ENCODE measurements around the gene PDE6B.

PDE6B gene

DNA sequence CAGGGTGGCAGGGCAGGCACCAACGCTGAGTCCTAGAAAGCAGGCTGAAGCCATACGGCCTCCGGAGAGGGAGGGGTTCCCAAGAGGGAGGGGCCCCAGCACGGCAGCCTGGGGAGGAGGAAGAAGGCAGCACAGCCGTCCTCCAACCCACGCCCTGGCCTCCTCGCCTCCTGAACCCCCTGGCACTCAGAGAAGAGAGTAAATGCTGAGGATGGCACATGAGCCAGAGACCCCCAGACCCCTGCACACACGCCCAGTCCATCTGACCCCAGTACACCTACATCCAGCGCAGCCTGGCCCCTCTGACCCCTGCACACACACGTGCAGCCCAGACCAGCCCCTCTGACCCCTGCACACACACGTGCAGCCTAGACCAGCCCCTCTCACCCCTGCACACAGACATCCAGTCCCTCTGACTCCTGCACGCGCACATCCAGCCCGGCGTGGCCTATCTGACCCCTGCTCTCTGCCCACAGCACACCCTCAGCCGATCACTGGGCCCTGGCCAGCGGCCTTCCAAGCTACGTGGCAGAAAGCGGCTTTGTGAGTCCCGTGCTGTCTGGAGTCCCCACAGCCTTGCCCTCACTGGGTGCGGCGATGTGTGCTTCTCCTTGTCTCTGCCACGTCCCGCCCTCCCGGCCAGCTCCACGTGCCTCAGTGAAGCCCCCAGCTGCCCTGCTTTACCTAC lies 30.2 kb downstream of the PDE6B start:
- in situ Hi-C loops (cut with MboI; ENCODE audit: low sequenced_read_pairs), result no loop called here

DNA sequence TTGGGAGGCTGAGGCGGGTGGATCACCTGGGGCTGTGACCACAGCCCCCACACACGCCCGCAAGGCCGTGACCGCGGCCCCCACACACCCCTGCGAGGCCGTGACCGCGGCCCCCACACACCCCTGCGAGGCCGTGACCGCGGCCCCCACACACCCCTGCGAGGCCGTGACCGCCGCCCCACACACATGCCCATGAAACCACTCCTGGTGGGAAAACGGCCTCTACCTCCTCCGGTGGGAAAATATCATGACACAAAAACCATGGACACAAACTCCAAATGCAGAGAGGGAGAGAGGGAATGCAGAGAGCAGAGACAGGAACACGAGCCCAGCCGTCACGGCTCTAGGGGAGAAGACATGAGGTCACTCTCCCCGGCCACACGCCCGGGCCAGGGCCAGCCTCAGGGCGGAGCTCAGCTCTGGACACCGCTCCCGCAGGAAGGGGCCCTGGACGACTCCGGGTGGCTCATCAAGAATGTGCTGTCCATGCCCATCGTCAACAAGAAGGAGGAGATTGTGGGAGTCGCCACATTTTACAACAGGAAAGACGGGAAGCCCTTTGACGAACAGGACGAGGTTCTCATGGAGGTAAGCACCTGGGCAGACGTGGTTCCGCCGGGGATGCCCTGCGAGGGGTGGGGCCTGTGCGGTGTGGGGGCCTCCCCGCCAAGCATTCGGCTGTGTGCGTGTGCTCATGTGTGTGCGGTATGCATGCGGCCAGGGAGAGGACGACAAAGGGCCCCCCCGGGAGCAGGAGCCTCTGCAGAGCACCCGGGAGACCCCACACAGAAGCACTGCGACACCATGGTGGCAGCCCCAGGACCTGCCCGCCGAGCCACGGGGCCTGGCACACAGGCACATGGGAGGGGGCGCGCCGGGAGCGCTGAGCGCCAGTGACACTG lies 31.3 kb downstream of the PDE6B start:
- in situ Hi-C loops (cut with MboI; ENCODE audit: low sequenced_read_pairs), result no loop called here

DNA sequence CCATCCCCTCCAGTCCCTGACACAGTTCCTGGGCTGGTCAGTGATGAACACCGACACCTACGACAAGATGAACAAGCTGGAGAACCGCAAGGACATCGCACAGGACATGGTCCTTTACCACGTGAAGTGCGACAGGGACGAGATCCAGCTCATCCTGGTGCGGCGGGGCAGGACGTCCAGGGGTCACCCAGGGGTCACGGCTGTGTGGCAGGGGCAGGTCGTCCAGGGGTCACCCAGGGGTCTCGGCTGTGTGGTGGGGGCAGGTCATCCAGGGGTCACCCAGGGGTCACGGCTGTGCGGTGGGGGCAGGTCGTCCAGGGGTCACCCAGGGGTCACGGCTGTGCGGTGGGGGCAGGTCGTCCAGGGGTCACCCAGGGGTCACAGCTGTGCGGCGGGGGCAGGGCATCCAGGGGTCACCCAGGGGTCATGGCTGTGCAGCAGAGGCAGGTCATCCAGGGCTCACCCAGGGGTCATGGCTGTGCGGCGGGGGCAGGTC lies 32.0 kb downstream of the PDE6B start:
- in situ Hi-C loops (cut with MboI; ENCODE audit: low sequenced_read_pairs), result no loop called here

DNA sequence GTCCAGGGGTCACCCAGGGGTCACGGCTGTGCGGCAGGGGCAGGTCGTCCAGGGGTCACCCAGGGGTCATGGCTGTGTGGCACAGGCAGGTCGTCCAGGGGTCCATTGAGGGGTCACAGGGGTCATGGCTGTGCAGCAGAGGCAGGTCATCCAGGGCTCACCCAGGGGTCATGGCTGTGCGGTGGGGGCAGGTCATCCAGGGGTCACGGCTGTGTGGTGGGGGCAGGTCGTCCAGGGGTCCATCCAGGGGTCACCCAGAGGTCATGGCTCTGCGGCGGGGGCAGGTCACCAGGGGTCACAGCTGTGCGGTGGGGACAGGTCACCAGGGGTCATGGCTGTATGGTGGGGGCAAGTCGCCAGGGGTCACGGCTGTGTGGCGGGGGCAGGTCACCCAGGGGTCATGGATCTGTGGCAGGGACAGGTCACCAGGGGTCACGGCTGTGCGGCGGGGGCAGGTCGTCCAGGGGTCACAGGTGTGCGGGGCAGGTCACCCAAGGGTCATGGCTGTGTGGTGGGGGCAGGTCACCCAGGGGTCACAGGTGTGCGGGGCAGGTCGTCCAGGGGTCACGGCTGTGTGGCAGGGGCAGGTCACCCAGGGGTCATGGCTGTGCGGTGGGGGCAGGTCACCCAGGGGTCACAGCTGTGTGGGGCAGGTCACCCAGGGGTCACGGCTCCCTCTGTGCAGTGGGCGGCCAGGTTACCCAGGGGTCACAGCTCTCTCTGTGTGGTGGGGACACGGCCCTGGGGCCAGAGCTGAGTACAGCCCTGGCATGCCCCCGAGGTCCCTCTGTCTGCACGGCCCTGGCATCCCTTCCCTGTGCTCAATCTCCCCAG lies 32.7 kb downstream of the PDE6B start:
- in situ Hi-C loops (cut with MboI; ENCODE audit: low sequenced_read_pairs), result no loop called here

DNA sequence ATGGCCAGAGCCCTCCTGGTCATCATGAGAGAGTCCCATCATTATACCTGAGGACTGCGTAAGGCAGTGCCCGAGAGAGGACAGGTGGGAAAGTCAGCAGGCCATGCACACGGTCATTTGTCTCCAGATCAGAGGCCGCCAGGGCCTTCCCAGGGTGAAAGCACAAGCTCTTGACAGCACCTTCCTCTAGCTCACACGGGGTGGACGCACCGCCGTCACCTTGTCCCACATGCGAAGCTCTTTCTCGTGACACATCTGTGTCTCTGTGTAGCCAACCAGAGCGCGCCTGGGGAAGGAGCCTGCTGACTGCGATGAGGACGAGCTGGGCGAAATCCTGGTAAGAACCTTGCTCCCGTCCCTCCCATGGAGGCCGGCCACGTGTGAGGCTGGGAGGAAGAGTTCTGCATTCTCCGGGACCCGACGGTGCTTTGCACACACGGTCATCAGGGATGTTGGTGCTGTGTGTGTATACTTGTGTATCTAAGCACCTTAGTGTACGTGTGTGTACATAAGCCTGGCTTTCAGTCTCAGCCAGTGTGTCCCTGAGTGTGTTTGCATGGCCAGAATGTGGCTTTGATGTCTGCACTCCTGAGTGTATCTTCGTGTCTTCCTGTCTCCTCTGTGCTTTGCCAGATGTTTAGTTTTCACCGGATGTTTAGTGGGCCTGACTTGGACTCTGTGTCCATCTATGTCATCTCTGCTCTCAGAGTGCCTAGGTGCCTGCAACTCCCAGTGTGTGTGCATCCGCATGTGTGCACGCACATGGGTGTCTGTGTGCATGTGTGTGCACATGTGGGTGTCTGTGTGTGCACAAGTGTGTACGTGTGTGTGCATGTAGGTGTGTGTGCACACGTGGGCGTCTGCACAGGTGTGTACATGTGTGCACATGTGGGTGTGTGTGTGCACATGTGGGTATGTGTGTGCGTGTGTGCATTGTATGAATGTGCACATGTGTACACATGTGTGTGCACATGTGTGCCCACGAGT lies 33.6 kb downstream of the PDE6B start:
- in situ Hi-C loops (cut with MboI; ENCODE audit: low sequenced_read_pairs), result no loop called here

DNA sequence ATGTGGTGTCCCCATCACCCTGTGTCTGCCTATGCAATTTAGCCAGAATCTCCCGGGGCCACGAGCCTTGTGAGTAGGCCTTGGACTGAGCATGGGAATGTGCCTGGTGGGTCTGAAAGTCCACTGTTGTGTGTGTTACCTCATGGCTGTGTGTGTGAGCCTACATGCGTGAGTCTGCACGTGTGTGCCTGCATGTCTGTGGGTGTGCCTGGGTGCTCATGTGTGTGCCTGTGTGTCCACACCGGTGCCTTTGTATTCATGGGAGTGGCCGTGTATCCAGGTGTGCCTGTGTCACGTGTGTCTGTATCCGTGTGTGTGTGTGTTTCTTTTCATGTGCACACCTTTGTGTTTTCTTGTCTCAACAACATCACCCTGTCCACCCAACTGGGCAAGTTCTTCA lies 34.5 kb downstream of the PDE6B start:
- in situ Hi-C loops (cut with MboI; ENCODE audit: low sequenced_read_pairs), result no loop called here

DNA sequence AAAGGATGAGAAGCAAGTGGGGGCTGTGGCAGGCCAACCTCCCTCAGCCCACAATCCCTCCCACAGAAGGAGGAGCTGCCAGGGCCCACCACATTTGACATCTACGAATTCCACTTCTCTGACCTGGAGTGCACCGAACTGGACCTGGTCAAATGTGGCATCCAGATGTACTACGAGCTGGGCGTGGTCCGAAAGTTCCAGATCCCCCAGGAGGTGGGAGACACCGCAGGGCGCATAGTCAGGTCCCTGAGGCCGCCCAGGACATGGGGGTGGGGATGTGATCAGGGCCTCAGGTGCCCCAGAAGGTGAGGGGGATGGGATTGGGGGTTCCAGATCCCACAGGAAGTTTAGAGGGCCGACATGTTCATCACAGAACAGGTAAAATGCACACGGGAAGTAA lies 35.0 kb downstream of the PDE6B start:
- in situ Hi-C loops (cut with MboI; ENCODE audit: low sequenced_read_pairs), result no loop called here

DNA sequence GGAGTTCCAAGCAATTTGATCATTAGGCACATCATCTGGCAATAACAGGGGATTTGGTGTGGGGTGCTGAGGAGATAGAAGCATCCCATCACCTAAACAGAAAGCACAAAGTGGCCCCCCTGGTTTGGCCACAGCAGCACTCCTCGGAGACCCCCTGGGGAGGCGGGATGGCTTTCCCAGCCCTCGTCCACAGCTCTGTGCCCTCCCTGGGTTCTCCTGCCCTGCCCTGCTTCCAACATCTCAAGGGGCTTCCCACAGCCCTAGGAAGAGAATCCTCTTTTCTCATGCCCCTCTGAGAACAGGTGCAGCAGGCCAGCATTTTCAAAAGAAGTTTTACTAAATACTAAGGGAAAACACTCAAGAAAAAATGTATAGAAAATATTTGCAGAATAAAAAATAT lies 35.9 kb downstream of the PDE6B start:
- in situ Hi-C loops (cut with MboI; ENCODE audit: low sequenced_read_pairs), result no loop called here

DNA sequence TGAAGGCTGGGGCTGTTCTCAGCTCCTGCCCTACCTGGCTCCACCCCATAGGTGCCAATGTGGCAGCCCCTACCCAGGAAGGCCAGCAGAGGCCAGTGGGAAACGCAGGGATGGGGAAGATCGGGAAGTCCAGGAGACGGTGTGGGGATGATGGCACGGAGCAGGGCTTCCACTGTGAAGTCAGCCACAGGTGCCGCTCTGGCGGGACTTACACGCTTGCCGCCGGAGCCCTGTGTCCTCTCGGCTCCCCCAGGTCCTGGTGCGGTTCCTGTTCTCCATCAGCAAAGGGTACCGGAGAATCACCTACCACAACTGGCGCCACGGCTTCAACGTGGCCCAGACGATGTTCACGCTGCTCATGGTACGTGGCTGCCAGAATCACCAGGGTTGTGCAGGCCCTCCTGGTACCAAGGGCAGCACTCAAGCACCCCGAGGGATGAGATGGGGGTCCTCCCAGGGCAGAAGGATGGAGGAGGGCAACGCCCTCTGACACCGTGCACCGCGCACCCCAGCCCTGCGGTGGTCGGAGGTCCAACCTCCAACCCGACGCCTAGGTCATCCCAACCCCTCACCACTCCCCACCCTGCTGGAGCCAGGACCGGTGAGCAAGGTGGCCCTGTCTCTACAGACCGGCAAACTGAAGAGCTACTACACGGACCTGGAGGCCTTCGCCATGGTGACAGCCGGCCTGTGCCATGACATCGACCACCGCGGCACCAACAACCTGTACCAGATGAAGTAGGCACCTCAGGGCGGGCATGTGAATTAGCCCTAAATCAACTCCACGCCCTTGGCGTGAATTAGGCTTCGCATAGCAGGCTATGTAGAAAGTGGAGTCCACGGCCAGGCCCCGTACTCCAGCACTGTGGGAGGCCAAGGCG lies 36.7 kb downstream of the PDE6B start:
- in situ Hi-C loops (cut with MboI; ENCODE audit: low sequenced_read_pairs), result no loop called here

DNA sequence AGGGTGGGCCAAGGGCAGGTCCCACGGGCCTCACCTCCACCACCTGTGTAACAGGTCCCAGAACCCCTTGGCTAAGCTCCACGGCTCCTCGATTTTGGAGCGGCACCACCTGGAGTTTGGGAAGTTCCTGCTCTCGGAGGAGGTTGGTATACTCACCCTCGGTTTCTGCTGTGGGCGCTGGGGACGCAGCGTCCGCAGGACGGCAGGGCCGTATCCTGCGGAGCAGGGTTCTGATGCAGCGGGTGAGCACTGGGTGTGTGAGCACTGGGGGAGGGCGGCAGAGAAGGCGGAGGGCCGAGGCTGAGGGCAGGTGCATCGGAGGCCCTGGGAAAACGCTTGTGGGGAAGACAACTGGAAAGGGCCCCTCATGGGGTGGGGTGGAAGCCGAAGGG lies 37.7 kb downstream of the PDE6B start:
- in situ Hi-C loops (cut with MboI; ENCODE audit: low sequenced_read_pairs), result no loop called here

DNA sequence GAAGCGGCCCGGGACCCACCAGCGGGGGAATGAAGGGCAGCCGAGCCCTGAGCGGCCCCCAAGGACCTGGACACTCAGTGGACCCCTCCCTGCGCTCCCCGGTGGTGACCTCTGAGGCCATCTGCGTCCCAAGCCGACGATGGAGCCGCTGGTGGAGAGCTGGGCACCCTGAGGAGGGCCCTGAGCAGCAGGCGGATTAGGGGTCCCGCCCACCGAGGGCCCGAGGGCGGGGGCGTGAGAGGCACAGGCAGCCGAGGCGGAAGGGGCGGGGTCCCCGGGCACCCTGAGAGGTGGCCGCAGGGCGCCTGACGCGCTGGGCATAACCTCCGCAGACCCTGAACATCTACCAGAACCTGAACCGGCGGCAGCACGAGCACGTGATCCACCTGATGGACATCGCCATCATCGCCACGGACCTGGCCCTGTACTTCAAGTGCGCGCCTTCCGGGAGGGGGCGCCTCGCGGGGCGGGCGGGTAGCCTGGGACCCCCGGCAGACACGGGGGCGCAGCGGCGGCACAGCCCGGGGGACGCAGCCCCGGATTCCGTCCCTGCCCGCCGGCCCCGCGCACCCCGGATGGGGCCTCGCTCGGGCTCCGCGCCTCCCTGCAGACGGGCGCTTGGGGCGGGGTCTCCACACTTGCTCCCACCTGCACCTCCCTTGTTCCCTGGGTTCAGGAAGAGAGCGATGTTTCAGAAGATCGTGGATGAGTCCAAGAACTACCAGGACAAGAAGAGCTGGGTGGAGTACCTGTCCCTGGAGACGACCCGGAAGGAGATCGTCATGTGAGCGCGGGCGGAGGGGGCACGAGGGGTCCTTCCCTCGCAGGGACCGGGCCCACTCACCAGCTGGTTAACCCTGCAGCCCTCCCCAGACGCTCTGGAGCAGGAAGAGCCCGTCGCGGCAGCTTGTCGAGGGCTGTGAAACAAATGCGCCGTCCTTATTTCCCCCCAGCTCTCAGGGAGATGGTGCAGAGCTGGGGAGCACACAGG lies 38.4 kb downstream of the PDE6B start:
- in situ Hi-C loops (cut with MboI; ENCODE audit: low sequenced_read_pairs), result no loop called here

DNA sequence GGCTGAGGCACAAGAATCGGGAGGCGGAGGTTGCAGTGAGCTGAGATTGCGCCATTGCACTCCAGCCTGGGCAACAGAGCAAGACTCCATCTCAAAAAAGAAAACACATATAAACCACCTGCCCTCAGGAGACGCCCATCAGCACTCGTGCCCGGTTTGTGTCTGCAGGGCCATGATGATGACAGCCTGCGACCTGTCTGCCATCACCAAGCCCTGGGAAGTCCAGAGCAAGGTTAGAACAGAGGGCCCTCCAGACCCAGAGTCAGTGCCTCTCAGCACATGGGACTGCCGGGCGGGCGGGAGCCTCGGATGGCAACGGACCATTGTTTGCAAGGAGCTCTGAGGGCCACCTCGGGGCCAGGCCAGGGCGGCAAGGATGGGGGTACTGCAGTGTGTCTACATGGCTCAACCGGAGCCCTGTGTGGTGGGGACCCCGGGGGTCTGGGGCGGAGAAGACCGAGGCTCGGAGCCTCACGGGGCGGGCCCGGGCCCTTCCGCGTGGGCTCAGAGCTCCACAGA lies 39.4 kb downstream of the PDE6B start:
- in situ Hi-C loops (cut with MboI; ENCODE audit: low sequenced_read_pairs), result no loop called here

DNA sequence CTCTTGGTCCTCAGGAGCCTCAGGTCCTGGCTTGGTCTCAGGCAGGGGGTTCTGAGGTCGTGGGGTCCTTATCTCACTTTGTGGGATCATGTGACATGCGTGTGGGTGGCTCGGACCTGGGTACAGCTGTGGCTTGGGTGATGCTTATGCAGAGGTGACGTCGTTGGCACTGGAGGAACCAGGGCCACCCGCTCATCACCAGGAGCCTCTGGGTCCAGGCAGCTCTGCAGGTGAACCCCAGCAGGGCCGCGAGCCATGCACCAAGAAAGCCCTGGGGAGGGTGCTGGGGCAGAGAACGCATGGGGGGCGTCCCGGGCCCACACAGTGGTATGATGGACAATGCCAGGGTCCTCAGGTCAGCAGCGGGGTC lies 40.0 kb downstream of the PDE6B start:
- in situ Hi-C loops (cut with MboI; ENCODE audit: low sequenced_read_pairs), result no loop called here

DNA sequence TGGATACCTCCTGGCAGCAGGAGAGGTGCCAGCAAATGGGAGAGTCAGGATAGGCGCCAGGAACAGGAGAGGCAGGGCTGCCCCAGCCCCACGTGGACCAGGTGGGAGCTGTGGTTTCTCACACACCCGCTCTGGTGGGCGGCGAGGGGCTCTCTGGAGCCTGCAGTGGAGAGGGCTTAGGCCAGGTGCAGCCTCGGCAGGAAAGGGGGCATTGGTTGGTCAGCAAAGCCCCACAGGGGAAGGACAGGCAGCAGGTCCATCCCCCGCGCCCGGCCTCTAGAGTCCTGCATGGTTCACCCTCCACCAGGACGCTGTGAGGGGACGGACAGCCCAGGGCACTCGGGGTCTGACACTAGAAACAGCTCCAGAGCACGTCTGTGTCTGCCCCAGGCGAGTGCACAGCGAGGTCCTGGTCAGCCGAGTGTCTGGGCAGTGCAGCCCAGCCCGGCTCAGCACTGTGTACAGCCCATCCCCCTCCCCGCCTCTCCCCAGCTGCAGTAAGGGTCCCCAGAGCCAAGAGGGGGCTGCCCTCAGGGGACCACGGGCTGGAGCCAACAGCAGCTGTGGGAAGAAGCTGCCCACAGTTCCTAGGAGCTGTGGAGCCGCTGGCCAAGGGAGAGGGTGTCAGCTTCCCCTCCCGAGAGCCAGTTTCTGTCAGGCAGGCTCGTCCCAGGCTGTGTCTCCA lies 40.5 kb downstream of the PDE6B start:
- in situ Hi-C loops (cut with MboI; ENCODE audit: low sequenced_read_pairs), result no loop called here

DNA sequence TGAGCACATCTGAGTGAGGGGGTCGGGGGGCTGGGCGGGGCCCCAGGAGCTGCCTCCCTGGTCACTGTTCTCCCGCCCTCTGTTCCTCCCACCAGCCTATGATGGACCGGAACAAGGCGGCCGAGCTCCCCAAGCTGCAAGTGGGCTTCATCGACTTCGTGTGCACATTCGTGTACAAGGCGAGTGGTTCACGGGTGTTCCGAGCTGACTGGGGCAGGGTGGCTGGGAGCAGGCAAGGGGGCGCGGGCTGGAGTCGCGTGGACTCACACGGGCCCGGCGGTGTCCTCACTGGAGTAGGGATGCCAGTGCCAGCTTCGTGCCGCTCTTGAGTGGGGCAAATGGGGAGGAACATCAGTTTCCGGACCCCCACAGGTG lies 41.0 kb downstream of the PDE6B start:
- in situ Hi-C loops (cut with MboI; ENCODE audit: low sequenced_read_pairs), result no loop called here

DNA sequence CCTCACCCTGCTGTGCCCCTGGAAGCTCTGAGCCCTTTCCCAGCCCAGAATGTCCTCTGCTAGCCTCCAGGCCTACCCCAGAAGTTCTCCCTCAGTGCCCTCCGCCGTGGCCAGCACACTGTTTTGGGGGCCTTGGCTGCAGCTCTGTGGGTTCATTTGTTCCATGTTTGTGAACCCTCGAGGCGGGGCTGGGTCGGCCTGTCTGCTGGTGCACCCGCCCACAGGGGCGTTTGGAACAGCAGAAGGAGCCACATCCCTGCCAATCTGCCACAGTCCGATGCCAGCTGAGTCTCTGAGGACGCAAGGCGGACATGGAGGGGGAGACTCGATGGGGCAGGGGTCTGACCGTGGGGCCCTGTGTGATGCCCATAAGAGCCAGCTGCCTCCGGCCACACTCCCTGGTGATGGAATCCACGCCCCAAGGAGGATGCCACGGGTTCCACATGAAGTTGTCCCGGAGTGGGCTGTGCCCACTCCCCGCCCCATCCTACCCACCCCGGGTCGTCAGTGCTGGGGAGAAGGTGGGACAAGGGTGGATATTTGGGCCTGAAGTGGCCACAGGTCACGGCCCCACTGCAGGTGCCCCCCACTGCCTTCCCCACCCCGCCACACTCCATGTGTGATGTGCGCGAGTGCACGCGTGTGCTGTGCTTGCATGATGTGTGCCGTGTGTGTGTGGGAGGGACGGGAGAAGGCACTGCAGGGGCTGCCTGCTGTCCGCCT lies 41.6 kb downstream of the PDE6B start:
- in situ Hi-C loops (cut with MboI; ENCODE audit: low sequenced_read_pairs), result no loop called here

DNA sequence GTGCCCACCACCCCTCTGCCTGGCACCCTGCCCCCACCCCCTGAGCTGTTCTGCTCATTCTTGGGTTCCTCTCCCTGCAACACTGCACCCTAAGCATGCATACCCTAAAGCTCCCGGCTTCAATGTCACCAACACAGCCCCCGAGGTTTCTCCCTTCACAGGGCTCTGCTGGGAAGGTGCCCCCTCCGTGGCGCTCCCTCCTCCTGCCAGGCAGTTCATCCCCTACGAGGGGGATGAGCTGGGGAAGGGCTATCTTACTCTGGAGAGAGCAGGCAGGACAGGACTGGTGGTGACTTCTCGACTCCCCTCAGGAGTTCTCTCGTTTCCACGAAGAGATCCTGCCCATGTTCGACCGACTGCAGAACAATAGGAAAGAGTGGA lies 42.2 kb downstream of the PDE6B start:
- in situ Hi-C loops (cut with MboI; ENCODE audit: low sequenced_read_pairs), result no loop called here

Data from HL-60/S4 (cell line).